Stimulated activated CD4-positive, alpha-beta T cell treated with anti-CD3 and anti-CD28 coated beads, Interleukin-1b, Interleukin-23, amount 100 ng/mL, for 24 hours (primary cell): ENCODE data around the gene CDCA7.
"Not testable (repeated sequence)": the region's sequence is repeated elsewhere in the genome, so short reads cannot be mapped to it uniquely, and the experiment has no call there.

Experiments used
- DNase-seq, 4 experiments: peaks; one replicate each; pipeline ENCODE4 v3.0.0-alpha.2; 2020; ENCODE audit warnings: low read depth in 4 of 4, low spot score in 1 of 4

Gene CDCA7

DNA sequence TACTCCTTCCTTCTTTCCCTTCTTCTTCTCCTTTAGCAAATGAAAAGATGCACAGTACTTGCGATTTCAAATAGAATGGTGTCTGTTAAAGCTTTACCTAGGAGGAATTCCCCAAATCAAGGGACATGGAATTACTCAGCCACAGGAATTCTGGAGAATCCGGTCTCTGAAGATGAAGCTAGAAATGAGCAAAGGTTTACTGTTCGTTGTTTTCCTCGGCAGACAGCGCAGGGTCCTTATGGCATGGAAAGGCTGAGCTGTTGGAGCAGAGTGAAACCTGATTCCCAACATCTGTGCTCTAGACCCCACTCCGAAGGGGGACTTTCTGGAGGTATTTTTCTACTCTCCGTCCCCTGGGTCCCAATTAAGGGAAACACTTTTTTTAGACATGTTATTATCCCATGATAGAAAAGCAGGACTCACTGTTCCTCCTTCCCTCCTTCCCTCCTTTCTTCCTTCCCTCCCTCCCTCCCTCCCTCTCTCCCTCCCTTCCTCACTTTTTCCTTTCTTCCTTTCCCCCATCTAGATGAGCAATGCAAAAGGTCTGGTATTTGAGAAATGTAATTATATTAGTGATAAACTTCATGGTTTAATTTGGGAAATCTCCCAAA lies 47.1 kb downstream of the CDCA7 start:
- DNase-seq, result no peak

DNA sequence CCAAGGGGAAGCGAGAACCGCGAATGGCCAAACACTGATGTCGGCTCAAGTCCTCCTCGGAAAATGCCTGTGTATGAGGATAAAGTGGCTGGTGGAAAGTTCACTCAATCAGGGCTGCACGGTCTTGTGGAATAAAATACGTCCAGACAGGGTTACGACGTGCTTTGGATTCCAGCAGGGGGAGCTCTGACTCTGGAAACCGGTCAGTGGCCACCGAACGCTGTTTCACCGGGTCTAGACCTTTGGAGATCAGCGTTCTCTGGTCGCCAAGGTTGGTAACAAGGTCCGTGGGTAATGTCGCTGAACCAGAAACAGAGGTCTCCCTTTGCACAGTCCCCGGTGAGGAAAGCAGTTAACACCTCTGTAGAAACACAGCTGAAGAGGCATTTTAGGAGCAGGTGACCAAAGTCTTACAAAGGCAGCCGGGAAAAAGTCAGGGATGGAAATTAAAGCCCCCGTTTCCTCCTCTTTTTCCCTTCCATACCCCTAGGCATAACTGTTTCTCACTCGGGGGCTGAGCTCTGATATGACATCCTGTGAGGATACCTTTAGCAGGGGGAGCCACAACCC lies 47.8 kb downstream of the CDCA7 start:
- peak; percentile 53 to 64 (median 59) for DNase-seq

- DNase-seq, result no peak
Measured at GRCh38 chr2:173404841-173405750, 50.4 kb downstream of the CDCA7 start.

DNA sequence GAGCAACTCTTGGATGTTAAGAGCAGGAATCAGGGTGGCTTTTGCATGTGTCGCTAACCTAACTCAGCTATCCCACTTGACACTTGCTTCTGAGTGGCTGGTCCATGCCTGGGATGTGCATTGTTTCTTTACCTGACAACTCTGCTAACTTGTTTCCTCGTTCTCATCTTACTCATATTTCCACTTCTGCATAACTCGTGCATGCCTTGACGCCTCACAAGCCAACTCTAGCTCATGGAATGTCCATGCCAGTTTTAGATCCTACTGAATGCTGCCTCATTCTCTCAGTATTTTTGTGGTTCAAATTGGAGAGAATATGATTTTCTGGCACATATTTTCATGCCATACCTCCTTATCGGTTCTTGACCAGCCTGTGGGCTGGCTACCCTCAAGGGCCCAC lies 52.5 kb downstream of the CDCA7 start:
- DNase-seq, result no peak

DNA sequence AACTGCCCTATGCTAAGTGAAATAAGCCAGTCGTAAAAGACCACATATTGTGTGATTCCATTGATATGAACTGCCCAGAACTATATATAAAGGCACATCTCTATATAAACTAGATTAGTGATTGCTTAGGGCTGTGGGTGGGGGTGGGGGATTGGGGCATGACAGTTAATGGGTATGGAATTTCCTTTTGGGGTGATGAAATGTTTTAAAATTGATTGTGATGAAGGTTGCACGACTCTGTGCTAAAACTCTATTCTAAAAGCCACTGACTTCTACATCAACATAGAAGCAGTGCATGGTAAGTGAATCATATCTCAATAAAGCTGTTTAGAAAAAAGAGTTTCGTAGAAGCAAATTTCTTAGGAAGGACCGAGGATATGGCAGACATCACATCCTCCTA lies 53.0 kb downstream of the CDCA7 start:
- DNase-seq, result no peak

DNA sequence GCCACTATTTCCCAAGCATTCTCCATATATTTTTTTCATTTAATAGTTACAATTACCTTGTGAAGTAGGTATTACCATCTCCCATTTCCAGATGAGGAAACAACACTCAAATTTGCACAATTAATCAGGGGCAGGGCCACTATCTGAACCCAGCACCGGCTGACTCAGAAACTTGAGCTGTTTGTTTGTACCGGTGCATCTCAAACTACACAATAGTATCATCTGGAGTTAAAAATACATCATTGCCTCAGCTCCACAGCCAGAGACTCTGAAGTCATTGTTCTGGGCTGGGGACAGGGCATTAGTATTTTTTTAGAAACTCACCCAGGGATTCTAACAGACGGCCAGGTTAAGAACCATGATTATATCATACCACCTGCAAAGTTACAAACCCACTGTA lies 55.9 kb downstream of the CDCA7 start:
- DNase-seq, result no peak

GRCh38 chr2:173412628-173413027 lies 58.0 kb downstream of the CDCA7 start:
- DNase-seq, result no peak

DNA sequence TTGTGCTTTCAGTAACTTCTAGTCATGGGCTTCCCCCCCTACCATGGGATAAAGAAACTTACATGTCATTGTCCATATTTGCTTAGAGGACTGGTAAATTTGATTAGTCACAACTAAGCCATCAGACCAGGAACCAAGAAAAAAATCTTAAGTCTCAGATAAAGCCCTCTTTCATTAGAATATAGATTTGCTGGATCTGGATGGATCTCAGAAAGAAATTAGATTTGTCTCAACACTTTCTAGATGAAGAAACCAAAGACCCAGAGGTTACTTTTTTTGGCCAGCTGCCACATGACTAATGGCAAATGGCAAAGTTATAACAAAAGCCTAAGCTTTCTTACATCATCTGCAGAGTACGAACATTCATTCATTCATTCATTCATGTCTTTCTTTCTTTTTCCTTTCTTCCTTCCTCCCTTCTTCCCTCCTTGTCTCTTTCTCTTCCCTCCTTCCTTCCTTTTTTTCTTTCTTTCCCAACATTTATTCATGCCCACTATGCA lies 60.2 kb downstream of the CDCA7 start:
- DNase-seq, result no peak

DNA sequence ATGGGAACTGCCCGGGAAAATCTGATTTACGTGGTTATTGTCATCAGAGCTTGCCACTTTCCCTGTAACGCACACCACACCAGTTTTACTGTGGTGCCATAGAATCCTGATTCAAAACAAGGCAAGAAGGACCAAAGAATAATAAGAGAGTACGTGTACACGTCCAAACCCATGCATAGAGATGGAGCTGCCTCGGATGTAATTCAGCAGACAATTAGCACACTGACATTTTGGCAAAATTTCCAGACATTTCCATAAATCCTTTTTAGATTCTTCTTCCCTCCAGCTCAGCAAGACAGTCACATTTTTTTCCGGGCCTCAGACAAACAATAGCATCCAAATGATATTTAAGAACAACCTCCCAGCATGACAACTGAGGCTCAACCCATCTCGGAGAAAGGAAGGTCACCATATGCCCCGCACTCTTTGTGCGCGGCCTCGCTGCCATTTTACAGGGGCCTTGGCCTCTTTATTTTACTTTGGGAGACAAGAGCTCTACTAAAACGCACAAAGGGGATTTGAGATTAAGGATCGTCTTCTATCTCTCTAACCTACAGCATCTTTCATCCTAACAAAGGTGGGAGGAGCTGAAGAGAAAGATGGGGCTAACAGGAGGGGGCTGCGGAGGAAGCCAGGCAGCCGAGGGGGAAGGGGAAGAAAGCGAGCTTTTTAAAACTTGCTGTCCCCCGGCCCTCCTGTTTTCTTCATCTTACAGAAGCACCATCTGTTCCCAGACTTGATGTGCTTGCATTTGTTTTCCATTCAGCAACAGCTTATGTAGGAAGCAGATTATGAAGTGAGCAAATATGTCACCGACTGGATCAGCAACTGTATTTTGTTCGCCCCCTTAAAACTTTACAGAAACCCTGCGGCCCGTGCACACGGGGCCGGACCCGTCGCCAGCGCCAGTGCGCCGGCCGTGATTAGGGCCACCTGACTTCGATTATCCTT lies 61.0 kb downstream of the CDCA7 start:
- DNase-seq, result no peak

DNA sequence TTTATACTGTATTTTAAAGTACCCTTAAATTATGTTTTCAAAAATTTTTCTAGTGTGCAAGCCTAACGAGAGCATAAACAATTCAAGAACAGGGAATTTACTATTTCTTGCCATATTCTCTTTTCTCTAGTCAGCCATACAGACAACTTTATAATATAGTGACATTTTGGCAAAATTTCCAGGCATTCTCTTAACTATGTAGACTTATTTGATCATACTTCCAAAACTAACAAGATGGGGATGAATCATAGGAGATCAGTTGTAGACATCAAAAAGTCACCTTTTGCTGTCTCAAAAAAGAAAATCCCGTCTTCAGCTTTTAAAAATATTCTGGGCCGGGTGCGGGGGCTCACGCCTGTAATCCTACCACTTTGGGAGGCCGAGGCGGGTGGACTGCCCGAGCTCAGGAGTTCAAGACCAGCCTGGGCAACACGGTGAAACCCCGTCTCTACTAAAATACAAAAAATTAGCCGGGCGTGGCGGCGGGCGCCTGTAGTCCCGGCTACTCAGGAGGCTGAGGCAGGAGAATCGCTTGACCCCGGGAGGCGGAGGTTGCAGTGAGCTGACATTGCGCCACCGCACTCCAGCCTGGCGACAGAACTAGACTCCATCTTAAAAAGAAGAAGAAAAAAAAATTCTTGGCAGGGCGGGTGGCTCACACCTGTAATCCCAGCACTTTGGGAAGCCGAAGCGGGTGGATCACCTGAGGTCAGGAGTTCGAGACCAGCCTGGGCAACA lies 61.9 kb downstream of the CDCA7 start:
- DNase-seq, result not testable (repeated sequence)

GRCh38 chr2:173417341-173417740 lies 62.7 kb downstream of the CDCA7 start:
- no peak for DNase-seq

- DNase-seq, result no peak
Measured at GRCh38 chr2:173417802-173418201, 63.1 kb downstream of the CDCA7 start.
